NCI-H82 treated with DMSO at 0.1 percent for 48 hours (cell line): ENCODE measurements around the gene GABRB3.
"Not testable (repeated sequence)": the region's sequence is repeated elsewhere in the genome, so short reads cannot be mapped to it uniquely, and the experiment has no call there.

Source experiments
- DNase-seq: peaks from one replicate; lab custom pipeline; 2025; ENCODE audit not compliant: unreplicated experiment; lab: John Stamatoyannopoulos, UW

Gene GABRB3

GRCh38 chr15:26736502-26737248 lies 36.2 kb downstream of the GABRB3 start:
- DNase-seq = no peak

- no peak for DNase-seq
These were observed 40.9 kb downstream of the GABRB3 start for GRCh38 chr15:26731965-26732364.

- DNase-seq = no peak
These were observed 43.3 kb downstream of the GABRB3 start for GRCh38 chr15:26729581-26729980.

- DNase-seq = no peak
These were observed 43.8 kb downstream of the GABRB3 start for GRCh38 chr15:26729030-26729429.

- no peak for DNase-seq
These were observed 48.3 kb downstream of the GABRB3 start for GRCh38 chr15:26724381-26725150.

- DNase-seq = no peak
These were observed 50.2 kb downstream of the GABRB3 start for GRCh38 chr15:26722621-26723160.

- DNase-seq = no peak
These were observed 51.5 kb downstream of the GABRB3 start for GRCh38 chr15:26721232-26721967.

GRCh38 chr15:26720546-26720945 lies 52.3 kb downstream of the GABRB3 start:
- no peak for DNase-seq

GRCh38 chr15:26719866-26720265 lies 53.0 kb downstream of the GABRB3 start:
- not testable (repeated sequence) for DNase-seq

- no peak for DNase-seq
These were observed 56.8 kb downstream of the GABRB3 start for GRCh38 chr15:26716069-26716468.

- DNase-seq = no peak
These were observed 59.4 kb downstream of the GABRB3 start for GRCh38 chr15:26713498-26713897.

GRCh38 chr15:26712335-26712734 lies 60.5 kb downstream of the GABRB3 start:
- DNase-seq = no peak

GRCh38 chr15:26711445-26711844 lies 61.4 kb downstream of the GABRB3 start:
- no peak for DNase-seq

- no peak for DNase-seq
These were observed 70.5 kb downstream of the GABRB3 start for GRCh38 chr15:26702381-26702780.

GRCh38 chr15:26698555-26698954 lies 74.3 kb downstream of the GABRB3 start:
- DNase-seq = no peak

- peak; percentile 12 for DNase-seq
These were observed 75.0 kb downstream of the GABRB3 start for GRCh38 chr15:26697913-26698312.

GRCh38 chr15:26691249-26691648 lies 81.6 kb downstream of the GABRB3 start:
- DNase-seq = no peak

- DNase-seq = no peak
These were observed 82.1 kb downstream of the GABRB3 start for GRCh38 chr15:26690778-26691177.

GRCh38 chr15:26689462-26689861 lies 83.4 kb downstream of the GABRB3 start:
- no peak for DNase-seq

GRCh38 chr15:26686547-26687187 lies 86.2 kb downstream of the GABRB3 start:
- no peak for DNase-seq

GRCh38 chr15:26682598-26683164 lies 90.2 kb downstream of the GABRB3 start:
- no peak for DNase-seq
